CD4-positive, alpha-beta T cell (primary cell): Measurements from ENCODE around the gene PCSK2. TPM values are rescaled to one million over a fixed set of nuclear protein-coding genes. Genes with fewer than 3 reads are reported as not detected.

Experiments used
- ATAC-seq: fragments of 200-7000 bp; cut with Tn5 transposase; one replicate; pipeline ENCODE4 v1.10.0; 2022; ENCODE audit warnings: mild to moderate bottlenecking; ENCODE audit not compliant: poor library complexity
- CTCF ChIA-PET: fragments of 350-600 bp; sonication (Branson Sonifier 250); formaldehyde crosslinking; loops from one replicate; lab custom pipeline; 2021; ENCODE audit warnings: antibody characterized with exemption, inconsistent platforms; lab: Charles Lee
- POLR2A ChIA-PET: fragments of 350-600 bp; sonication (Branson Sonifier 250); formaldehyde crosslinking; loops from one replicate; lab custom pipeline; 2021; ENCODE audit warnings: antibody characterized with exemption, inconsistent platforms; lab: Charles Lee
- DNase-seq, 14 experiments: peaks; one replicate each; pipeline ENCODE4 v3.0.0-alpha.2; 2013 to 2020; ENCODE audit warnings: mixed read lengths in 2 of 14
- H3K27ac ChIP-seq, 2 donors: one replicate each; pipeline versions ENCODE4 v1.5.1 to v1.7.0; 2013; ENCODE audit warnings: low read length in 2 of 2, low read depth in 1 of 2, mild to moderate bottlenecking in 1 of 2
- H3K27me3 ChIP-seq, 2 experiments: 1 replicate in 1 of 2; 2 replicates in 1 of 2; pipeline versions ENCODE4 v1.6.1 to v1.7.0; 2013; ENCODE audit warnings: low read length in 2 of 2, control low read depth in 1 of 2, mild to moderate bottlenecking in 1 of 2, moderate library complexity in 1 of 2; ENCODE audit not compliant: insufficient read depth in 2 of 2, control insufficient read depth in 1 of 2
- H3K36me3 ChIP-seq: one replicate; pipeline ENCODE4 v1.6.1; 2013; ENCODE audit warnings: low read length, control low read depth; ENCODE audit not compliant: insufficient read depth
- H3K4me1 ChIP-seq: one replicate; pipeline ENCODE4 v1.6.1; 2013; ENCODE audit warnings: low read length, control low read depth; ENCODE audit not compliant: insufficient read depth
- H3K4me3 ChIP-seq: one replicate; pipeline ENCODE4 v1.5.1; 2013; ENCODE audit warnings: mild to moderate bottlenecking, low read length, moderate library complexity
- H3K9me3 ChIP-seq, 2 experiments: 1 replicate in 1 of 2; 2 replicates in 1 of 2; pipeline versions ENCODE4 v1.6.1 to v1.7.0; 2013; ENCODE audit warnings: low read length in 2 of 2, mild to moderate bottlenecking in 2 of 2, control low read depth in 1 of 2, moderate library complexity in 1 of 2; ENCODE audit not compliant: control insufficient read depth in 1 of 2, insufficient read depth in 1 of 2
- H3K27ac Mint-ChIP-seq: one replicate; pipeline ENCODE4 v1.8.0; 2020; ENCODE audit warnings: mixed read lengths
- H3K27me3 Mint-ChIP-seq: one replicate; pipeline ENCODE4 v1.8.0; 2021; ENCODE audit warnings: mixed read lengths
- H3K36me3 Mint-ChIP-seq: one replicate; pipeline ENCODE4 v1.8.0; 2021; ENCODE audit warnings: low read depth, mixed read lengths
- H3K4me1 Mint-ChIP-seq: one replicate; pipeline ENCODE4 v1.8.0; 2021; ENCODE audit warnings: low read depth, mixed read lengths
- H3K4me3 Mint-ChIP-seq: one replicate; pipeline ENCODE4 v1.8.0; 2020; ENCODE audit warnings: mild to moderate bottlenecking, mixed read lengths
- H3K9me3 Mint-ChIP-seq: one replicate; pipeline ENCODE4 v1.8.0; 2020; ENCODE audit warnings: mixed read lengths
- CTCF ChIP-seq: fragments of 200-600 bp; IDR thresholded peaks from one replicate; pipeline ENCODE4 v1.8.0; 2022; ENCODE audit warnings: antibody characterized with exemption, mild to moderate bottlenecking
- intact Hi-C, 2 experiments: fragments of 100-400 bp; cut with DNase I in 1 of 2; cut with micrococcal nuclease in 1 of 2; formaldehyde crosslinking; loops; one replicate each; pipeline versions ENCODE4 v1.15.1 to v1.9.0; 2023 to 2025; cut with DNase I, micrococcal nuclease
- total RNA-seq, 174 experiments: library from RNA in 2 of 174; stranded (reverse) in 2 of 174; gene quantifications; one replicate each; pipeline ENCODE4 v1.2.3 and lab custom pipeline; 2021 to 2026

The PCSK2 gene
- total RNA-seq, 2 experiments from 2014 or later: not detected

GRCh38 chr20:17505636-17506517 lies 279.0 kb downstream of the PCSK2 start:
- H3K36me3 Mint-ChIP-seq: no peaks in the 10 kb centered on the region
- H3K36me3 ChIP-seq: no peaks in the 10 kb centered on the region
- H3K4me1 Mint-ChIP-seq: peaks cover 32% of the 10 kb centered on the region
- TF ChIP-seq CTCF: no peak
- intact Hi-C loops: loop anchor here (1.0 to 10.0 kb wide), 9 partner anchors 111 to 781 kb away; partner anchors contain the start of genes KAT14 (in 1 of the 2), PET117 (in 1 of the 2), RRBP1 (in 1 of the 2) and ZNF133 (in 1 of the 2)
- no peaks in the 10 kb centered on the region for H3K9me3 Mint-ChIP-seq
- peaks cover 41% of the 10 kb centered on the region for H3K4me1 ChIP-seq
- H3K9me3 ChIP-seq: no peaks in the 10 kb centered on the region
- H3K27ac Mint-ChIP-seq: peak overlapping the region; percentile 83
- DNase-seq (peak in 6 of 14 experiments; percentile 21 to 64 (median 43)), ATAC-seq (peak; percentile 27)
- peak overlapping the region; percentile 69 for H3K4me3 ChIP-seq
- H3K27me3 ChIP-seq: no peaks in the 10 kb centered on the region
- peak overlapping the region; percentile 93 for H3K4me3 Mint-ChIP-seq
- ChIA-PET CTCF (interaction anchor here (0.7 to 3.3 kb wide), 8 partner anchors 21 to 490 kb away, joined by 3 to 18 read pairs (median 6); partner anchors contain the start of genes BFSP1, DSTN and RRBP1), POLR2A (interaction anchor here (0.7 to 2.1 kb wide), 4 partner anchors 64 to 462 kb away, joined by 3 to 7 read pairs (median 4); partner anchors contain the start of genes DSTN and RRBP1)
- H3K27me3 Mint-ChIP-seq: no peaks in the 10 kb centered on the region
- H3K27ac ChIP-seq: peak overlapping the region; percentile 4 to 48

DNA sequence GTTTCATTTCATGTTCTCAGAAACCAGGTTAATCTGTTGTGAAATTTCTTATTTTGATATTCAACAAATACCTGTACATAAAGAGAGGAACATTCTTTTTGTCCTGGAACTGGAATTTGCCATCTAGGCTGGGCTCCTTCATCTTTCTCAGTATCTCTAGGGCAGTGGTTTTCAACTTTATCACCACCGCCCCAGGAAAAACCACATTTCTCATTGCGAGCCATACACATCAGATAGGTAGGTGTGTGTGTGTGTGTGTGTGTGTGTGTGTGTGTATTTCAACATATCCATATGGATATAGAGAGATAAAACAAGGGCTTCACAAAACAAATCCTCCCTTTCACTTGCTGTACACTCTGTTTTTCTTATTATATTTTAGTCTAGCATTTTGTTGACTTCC lies 280.2 kb downstream of the PCSK2 start:
- no peak for ATAC-seq
- Mint-ChIP-seq H3K27me3 (no peaks in the 10 kb centered on the region), H3K27ac (no peak overlapping the region), H3K4me1 (peaks cover 41% of the 10 kb centered on the region), H3K36me3 (no peaks in the 10 kb centered on the region), H3K4me3 (no peak overlapping the region), H3K9me3 (no peaks in the 10 kb centered on the region)
- intact Hi-C loops: loop anchor here (5.0 to 10.0 kb wide), 4 partner anchors 178 to 780 kb away; partner anchors contain the start of genes KAT14 (in 1 of the 2), PET117 (in 1 of the 2), RRBP1 (in 1 of the 2) and ZNF133 (in 1 of the 2)
- Histone ChIP-seq H3K27ac (peak overlapping the region in 1 of 2 donors; percentile 29), H3K27me3 (no peaks in the 10 kb centered on the region), H3K4me3 (no peak overlapping the region), H3K9me3 (no peaks in the 10 kb centered on the region), H3K4me1 (peaks cover 46% of the 10 kb centered on the region), H3K36me3 (no peaks in the 10 kb centered on the region)
- TF ChIP-seq CTCF: no peak
- ChIA-PET POLR2A (interaction anchor here (0.6 kb wide), 1 partner anchor 64 kb away, joined by 3 read pairs; no protein-coding TSS in a partner anchor), CTCF (no interaction called here)
- DNase-seq: peak in 2 of 14 experiments; percentile 7 to 29

GRCh38 chr20:17507531-17507930 lies 280.7 kb downstream of the PCSK2 start:
- Histone ChIP-seq H3K27me3 (no peaks in the 10 kb centered on the region), H3K36me3 (no peaks in the 10 kb centered on the region), H3K9me3 (no peaks in the 10 kb centered on the region), H3K4me3 (no peak overlapping the region), H3K27ac (no peak overlapping the region), H3K4me1 (peaks cover 46% of the 10 kb centered on the region)
- Mint-ChIP-seq H3K4me1 (peaks cover 42% of the 10 kb centered on the region), H3K4me3 (no peak overlapping the region), H3K27me3 (no peaks in the 10 kb centered on the region), H3K9me3 (no peaks in the 10 kb centered on the region), H3K36me3 (no peaks in the 10 kb centered on the region), H3K27ac (no peak overlapping the region)
- ATAC-seq (no peak), DNase-seq (no peak)
- POLR2A ChIA-PET: no interaction called here
- CTCF ChIA-PET: no interaction called here
- intact Hi-C loops: loop anchor here (5.0 to 10.0 kb wide), 4 partner anchors 177 to 780 kb away; partner anchors contain the start of genes KAT14 (in 1 of the 2), PET117 (in 1 of the 2), RRBP1 (in 1 of the 2) and ZNF133 (in 1 of the 2)
- no peak for TF ChIP-seq CTCF
